Measurements from ENCODE around the gene AGBL1.

AGBL1 gene

DNA sequence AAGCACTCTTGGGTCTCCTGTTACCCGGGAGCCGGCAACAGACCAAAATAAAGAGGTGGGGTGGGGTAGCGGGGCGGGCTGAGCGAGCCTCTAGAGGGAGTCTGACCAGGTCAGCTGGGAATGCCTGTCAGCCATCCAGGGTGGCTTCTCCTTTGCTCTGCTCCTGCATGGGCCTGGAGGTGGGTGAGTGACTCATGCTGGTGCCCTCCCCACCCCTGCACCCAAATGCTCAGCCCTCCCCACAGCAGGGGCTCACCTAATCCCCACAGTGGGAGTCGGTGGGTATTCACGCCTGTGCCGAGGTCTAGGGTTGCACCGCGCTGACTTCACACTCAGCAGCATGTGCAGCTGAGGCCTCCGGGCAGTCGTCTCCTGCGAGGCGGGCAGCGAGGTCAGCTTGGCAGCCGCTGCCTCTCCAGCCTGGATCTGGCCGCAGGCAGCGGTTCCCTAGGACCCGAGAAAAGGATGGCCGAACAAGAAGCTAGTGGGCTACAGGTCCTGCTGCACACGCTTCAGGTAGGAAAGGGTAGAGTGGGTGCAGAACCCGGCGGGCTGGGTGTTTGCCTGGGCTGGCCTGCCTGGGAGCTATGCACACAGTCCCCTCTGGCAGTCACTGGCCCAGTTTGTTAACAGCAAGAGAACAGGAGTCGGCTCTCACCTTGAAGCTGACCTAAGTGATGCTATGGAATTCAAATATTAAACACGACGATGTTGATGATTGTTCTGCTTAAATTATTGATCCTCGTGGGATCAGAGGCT lies at the start of gene AGBL1:
AGBL1 (plus strand) TSS at position 364 of the 759 bp plus-strand sequence.
- no peak for DNase-seq

DNA sequence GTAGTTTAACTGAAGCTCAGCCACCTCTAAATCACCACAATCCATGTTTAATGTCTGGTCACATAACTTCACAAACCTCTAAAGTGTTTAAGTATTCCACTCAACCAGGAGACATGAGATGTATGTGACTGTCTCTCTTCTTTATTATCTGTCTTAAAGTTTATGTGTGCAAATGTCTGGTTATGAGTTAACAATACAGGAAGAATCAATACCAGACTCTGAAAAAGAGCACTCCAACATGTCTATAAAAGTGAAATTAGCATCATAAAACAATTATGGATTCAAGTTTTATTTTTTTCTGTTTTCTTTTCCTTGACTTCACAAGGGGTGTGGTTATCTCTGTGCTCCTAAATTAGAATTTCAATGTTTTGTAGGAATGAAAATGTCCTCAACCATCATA lies 44.8 kb upstream of the AGBL1 start:
- DNase-seq, result no peak

GRCh38 chr15:86036243-86036642 lies 43.4 kb upstream of the AGBL1 start:
- DNase-seq, result no peak

- DNase-seq, result no peak
Measured at GRCh38 chr15:86038491-86038890, 41.2 kb upstream of the AGBL1 start.

DNA sequence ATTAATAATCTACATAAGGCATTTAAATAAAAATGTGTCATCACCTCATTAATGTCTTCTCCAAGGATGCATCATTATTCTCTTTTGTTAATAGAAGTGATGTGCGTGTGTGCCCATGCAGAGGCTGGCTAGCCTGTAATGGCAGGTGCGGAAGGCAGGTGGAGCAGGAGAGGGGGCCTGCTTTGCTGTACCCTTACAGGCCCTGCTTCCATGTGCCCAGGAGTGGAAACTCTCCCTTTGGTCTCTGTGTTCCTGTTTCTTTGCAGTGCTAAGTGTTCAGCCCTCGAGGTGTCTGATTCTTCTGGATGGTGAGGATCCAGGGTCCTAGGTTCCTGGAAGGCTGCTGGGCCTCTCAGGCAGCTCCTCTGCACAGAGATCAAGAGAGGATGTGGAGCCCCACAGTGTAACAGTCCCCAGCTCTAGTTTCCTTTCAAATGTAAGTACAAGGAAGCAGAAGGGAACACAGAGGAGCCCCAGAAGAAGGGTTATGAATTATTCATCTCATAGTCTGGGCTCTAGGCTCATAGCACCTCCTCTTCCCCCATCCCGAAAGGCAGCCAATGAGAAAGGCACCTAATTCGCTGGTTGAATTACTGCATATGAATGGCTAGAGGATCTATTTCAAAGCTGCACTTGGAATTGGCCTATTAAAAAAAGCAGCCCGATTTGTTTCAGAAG lies 39.2 kb upstream of the AGBL1 start:
- no peak for DNase-seq

DNA sequence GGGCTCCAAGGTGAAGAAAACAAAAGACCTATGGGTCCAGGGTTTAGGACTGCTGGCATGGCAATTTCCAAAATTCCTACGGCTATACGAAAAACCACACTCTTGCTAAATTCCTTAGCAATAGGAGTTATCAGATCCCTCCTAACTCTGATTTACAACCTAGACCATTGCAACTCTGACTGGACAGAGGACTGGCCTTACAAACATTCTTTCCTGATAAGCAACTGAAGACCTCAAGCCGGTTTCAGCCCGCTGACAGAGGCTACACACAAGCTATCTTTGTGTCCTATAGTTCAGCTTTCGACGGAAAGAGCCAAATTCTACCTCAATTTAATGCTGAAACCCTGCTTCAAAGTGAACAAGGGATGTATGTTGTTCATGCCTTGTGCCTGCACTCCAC lies 38.3 kb upstream of the AGBL1 start:
- DNase-seq, result no peak

DNA sequence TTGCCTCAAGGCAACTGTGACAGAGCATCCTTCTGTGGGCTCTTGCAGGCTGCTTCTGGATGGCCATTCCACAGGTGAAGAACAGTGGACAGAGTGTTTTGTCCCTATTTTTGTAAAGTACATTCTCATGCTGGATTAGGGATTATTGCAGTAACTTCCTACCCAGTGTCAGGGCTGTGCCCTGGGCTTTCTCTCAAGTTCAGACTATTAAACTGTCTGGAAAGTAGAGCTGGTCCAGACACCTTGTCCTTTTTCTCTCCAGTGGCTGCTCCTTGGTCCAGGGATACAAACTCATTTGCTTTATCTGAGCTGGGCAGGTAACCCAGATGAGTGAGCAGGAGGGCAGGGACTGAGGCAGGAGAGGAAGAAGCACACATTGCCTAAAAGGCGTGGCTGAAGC lies 37.4 kb upstream of the AGBL1 start:
- DNase-seq, result no peak

GRCh38 chr15:86044981-86045380 lies 34.7 kb upstream of the AGBL1 start:
- DNase-seq, result no peak

DNA sequence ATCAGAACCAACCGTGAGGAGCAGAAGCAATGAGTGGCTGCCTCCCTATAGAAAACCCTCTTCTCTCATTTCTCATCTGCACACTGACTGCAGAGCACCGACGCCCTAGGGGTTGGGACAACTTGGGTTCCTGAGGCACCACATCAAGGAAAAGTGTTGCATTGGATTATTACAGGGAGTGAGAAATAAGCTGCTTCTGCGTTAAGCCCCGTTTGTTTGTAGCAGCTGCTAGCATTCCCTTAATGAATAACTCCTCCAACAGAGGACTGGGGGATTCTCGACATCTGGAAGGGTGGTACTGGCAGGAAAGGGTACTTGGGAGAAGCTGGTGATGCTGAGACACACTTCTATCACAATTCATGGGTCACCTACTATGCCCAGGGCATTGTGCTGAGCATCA lies 25.3 kb upstream of the AGBL1 start:
- DNase-seq, result no peak

DNA sequence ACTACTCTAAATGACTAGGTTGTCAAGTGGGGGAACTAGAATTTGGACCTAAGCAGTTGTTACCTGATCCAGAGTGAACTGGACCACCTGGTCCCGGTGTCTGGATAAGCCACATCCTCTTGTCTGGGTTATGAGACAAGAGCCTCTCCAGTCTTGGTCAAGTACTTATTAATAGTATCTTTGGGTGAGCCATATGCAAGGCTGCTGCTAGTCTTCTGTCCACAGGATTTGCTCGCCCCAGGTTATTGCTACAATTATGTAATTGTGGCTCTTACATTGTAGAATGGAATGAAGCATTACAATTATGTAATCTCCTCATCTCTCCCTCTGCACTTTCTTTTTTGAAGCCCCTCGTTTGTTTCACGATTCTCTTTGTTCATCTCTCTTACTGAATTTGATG lies 24.0 kb upstream of the AGBL1 start:
- no peak for DNase-seq

DNA sequence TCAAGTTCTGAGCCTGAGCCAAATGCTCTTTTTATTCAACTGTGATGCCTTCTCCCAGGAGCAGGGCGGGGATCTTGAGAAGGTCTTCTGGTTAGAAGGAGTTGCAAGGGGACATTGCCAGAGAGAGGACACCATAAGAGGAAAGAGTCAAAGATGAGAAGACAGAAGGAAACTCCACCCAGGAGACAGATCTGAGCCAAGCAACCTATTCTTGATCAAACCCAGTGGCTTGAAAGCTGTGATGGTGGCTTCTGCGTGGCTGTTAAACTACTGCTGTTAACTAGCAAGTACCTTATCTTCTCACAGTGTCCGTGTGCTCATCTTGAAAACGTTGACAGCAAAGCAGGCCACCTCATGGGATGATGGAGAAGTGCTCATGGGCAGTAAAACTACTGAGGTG lies 19.8 kb upstream of the AGBL1 start:
- no peak for DNase-seq

- no peak for DNase-seq
Measured at GRCh38 chr15:86060674-86061073, 19.0 kb upstream of the AGBL1 start.

DNA sequence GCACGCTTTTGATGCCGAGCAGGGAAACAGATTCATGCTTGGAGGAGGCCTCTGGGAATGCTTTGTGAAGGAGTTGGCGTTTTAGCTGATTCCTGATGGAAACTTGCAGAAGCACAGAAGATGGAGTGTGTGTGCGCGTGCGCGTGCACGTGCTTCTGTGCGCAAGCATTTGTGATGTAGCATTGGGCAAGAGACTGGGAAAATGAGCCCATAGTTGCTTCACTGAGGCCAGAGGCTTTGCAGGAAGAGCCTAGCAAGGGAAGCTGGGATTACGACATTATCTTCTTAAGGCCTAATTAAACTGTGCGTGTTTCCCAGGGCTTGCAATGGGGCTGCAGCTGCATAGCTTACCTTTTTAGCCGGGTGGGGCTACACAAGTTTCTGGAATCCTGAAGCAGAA lies 18.1 kb upstream of the AGBL1 start:
- DNase-seq, result no peak

DNA sequence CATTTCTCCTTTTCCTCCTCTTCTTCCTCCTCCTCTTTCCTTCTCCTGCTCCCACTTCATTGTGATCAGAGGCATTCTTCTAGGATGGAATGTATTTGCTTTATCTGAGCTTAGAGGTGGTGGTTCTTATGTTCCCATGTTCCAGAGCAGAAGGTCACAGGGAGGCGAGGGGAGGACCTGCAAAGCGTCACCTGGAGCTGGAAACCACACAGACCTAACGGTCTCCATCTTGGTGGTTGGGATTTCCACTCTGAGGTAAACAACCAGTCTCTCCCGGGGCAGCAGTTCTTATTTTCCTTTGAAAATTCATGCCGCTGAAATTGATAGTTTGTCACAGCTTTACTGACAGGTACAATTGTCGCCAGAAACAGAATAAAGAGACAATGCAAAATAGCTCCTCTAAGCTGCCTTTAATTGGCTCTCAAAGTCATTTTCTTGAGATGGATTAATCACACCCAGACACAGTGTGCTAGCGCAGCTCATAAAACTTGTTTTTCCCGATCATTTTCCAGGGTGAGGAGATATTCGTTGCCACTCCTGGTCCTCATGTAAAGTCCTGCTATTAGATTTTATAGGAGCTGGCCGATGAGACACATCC lies 16.9 kb upstream of the AGBL1 start:
- no peak for DNase-seq

- DNase-seq, result no peak
Measured at GRCh38 chr15:86063356-86064095, 16.1 kb upstream of the AGBL1 start.

DNA sequence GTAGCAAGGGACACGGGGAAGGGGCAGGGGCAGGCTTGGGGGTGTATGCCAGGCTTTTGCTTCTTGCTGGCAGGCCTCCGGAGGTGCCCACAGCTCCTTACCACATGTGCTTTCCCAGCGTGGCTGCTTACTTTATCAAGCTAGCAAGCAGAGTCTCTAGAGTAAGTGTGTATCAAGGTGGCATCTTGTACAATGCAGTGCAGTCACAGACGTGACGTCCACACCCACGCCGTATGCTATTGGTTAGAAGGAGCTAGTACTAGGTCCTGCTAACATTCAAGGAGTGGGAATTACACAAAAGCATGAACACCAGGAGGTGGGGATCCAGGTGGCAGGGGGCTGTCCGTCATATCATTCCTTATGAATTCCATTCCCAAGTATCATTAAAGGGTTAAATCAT lies 15.3 kb upstream of the AGBL1 start:
- DNase-seq, result no peak

- no peak for DNase-seq
Measured at GRCh38 chr15:86066174-86066834, 13.4 kb upstream of the AGBL1 start.

DNA sequence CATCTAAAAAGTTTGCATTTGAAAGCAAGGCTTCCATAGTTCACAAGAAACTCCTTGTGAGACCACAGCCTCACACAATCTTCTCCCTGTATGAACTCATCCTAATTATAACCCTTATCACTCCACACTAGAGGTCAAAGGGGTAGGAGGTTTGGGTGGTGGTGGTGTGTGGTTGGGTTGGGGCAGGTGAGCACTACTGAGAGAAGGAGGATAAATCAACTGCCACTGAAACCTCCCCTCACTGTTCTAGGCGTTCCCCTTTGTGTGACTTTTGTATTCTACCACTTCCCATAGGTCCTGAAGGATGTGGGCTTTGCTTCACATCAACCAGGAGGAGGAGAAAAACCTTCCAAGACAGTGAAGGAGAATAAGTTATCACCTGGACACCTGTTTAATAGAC lies 6.4 kb upstream of the AGBL1 start:
- no peak for DNase-seq

- DNase-seq, result no peak
Measured at GRCh38 chr15:86076468-86076867, 3.2 kb upstream of the AGBL1 start.

DNA sequence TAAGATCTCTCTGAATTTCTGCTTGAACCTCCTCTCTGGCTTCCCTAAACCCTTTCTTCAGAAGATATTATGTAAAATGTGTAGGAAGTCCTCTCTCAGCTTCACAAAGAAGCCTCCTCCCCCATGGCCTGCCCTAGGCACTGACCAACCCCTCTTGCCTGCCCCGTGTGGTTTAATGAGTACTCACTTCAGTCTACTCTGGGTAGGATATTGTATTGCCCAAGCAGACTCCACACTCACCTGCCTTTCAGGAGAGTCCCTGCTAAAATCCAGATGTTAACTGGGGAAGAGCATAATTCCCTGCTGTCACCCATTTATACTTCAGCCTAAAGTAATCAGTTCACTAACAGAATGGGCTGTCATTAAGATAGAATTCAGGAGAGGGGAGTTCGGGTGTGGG lies 2.6 kb upstream of the AGBL1 start:
- DNase-seq, result no peak

- no peak for DNase-seq
Measured at GRCh38 chr15:86080302-86080701, 631 bp downstream of the AGBL1 start.

DNA sequence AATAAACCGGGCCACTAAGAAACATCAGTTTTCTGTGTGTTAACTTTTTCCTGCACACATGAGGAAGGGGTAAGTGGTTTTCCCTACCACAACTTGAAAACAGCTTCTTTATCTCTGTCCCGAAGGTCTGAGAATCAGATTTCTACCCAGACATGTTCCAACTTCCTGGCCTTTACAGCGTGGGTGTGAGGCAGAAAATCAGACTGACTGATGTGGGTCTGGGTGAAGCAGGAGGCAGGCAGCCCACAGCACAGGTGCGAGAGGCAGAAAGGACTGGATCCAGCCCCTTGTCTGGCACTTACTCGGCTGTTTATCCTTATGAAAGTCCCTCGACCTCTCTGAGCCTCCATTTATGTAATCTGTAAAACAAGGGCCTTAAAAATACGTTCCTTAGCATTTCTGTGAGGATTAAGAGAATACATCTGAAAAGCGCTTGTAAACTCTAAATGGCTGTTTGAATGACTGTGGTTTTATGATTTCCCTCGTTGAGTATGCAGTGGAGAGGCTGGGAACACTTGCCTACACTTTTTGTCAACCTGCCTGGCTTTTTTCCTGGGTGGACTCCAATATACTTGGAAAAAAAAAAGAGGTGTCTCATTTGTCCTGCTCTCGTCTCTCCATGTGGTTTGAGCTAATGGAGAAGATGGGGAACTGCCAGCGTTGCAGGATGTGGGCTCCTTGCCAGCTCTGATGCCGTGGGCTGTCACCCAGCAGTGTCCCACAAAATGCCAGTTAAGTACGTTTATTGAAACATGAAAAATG lies 3.1 kb downstream of the AGBL1 start:
- no peak for DNase-seq
